NCI-H146 treated with DMSO at 0.1 percent for 48 hours (cell line): Measurements from ENCODE around the gene LAYN.

Experiments used
- DNase-seq: peaks from one replicate; lab custom pipeline; 2025; ENCODE audit not compliant: unreplicated experiment; lab: John Stamatoyannopoulos, UW

The LAYN gene

DNA sequence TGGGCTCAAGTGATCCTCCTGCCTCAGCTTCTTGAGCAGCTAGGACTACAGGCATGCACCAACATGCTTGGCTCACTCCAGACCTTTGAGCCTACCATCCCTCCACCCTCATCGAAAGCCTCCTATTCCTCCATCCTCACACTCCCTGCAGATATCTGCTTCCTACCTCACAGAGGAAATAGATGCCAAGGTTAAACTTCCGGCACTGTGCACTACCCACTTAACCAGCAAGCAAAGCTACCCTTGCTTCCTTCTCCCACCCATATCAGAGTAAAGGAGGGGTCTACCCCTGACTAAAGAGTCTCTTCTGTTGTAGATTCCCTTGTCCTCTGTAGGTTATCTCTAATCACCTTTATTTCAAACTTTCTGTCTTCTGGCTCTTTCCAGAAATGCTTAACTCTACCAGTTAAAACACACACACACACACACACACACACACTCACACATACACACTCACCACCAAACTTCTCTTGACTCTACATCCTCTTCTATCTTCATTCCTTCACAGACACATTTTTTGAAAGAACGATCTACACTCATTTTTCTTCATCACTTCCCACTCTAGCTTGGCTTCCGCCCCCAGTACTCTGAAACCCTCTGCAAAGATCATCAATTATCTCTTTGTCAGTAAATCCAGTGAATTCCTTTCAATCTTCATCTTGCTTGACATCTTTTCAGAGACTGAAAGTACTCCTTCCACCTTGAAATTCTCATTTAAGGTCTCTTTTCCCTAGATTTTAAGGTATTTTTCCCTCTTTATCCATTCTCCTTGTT is 50.9 kb downstream of the LAYN start:
- DNase-seq = no peak

DNA sequence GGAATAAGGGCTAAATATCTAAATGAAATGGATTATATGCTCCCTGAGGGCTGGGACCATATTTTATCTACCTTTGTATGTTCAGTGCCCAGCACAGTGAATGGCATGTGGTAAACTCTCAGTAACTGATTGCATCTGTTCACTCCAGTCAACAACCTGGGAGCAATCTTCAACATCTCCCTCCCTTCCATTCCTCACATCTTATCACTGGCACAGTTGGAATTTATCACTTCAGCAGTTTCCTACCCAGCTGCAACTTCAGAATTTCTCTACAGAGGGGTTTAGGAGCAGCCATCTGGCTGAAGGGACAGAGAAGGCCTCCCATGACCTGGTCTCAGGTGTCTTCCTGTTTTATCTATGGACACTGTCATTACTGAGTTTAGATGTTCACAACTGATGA is 52.0 kb downstream of the LAYN start:
- no peak for DNase-seq

DNA sequence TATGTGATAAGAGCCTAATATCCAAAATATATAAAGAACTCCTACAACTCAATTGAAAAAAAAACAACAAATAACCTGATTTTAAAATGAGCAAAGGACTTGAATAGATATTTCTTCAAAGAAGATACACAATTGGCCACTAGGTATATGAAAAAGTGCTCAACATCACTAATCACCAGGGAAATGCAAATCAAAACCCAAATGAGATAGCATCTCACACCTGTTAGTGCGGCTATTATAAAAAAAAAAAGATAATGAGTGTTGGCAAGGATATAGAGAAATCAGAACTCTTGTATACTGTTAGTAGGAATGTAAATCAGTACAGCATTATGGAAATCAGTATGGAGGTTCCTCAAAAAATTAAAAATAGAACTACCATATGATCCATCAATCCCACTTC is 55.8 kb downstream of the LAYN start:
- no peak for DNase-seq

DNA sequence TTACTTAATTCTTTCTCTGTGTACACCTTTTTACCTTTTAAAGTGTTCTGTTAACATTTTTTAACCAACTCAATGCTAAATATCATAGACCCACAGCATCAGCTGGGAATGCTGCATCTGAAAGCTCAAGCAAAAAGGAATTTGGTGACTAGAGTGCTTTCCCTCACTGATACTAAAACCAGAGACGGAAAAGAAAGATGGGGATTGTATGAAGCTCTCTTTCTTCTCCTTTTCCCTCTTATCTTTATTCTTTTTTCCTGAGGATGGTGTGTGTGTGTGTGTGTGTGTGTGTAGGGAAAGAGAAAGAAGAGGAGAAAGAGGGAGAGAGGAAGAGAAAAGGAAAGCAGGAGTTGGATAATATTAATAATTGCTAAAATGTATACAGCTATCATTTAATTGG is 57.6 kb downstream of the LAYN start:
- DNase-seq = no peak

DNA sequence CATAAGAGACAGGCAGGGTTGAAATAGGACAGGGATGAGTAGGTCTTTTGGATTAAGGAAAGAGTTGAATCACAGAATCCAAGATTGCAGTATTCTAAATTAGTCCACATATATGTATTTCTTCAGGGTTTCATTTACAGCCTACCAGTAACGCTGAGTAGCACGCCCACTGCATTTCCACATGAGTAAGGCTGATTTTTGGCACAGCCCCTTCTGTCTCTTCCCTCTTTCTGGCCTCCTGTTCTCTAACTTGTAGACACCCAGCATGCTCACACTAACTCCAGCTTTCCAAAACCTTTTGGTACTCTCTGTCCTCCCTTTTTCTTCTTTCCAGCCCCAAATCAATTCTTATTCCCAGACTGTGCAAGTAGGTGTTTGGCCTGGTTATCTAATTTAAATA is 58.0 kb downstream of the LAYN start:
- no peak for DNase-seq

DNA sequence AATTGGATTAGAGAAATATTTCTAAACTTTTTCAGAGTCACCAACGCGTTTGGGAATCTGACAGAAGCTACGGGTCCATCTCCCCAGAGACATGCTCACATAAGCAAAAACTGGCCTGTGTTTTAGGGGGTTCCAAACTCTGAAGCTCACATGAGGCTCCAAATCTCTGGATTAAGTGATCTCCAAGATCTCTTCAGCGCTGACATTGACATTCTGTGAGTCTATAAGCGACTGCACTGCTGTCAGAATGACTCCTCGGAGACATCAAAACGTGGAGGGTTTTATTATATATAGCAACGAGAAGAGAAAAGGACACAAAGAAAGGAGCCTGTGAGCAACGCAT is 61.1 kb downstream of the LAYN start:
- DNase-seq = no peak

DNA sequence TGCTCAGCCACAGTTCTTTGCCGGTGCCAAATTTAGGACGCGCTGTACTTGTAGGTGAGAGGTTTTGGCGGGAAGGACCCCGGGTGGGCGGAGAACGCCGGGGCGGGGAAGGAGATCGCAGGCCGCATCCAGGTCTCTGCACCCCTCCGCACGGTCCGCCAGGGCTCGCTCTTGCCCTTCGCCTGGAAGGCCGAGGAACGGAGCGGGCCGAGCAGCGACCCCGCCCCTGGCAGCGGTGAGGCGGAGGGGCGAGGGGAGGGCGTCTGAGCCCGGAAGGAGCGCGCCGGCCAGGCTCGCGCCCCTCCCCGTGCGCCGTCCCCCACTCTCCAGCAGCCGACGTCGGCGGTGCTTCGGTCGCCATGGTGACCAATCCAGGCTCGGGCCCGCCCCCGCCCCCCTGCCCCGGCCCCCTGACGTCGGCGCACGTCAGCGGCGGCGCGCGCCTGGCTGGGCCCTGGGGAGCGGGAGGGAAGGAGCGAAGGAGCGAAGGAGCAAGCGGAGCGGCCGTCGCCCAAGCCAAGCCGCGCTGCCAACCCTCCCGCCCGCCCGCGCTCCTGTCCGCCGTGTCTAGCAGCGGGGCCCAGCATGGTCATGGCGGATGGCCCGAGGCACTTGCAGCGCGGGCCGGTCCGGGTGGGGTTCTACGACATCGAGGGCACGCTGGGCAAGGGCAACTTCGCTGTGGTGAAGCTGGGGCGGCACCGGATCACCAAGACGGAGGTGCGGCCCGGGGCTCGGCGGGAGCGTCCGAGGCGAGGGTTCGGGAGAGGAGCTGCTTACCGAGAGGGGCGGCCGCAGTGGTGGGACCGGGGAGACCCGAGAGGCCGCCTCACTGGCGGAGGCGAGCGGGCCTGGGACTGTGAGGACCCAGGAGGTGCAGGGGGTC is 61.7 kb downstream of the LAYN start, which contains the start of gene SIK2:
Gene SIK2, plus strand, starts transcription at position 471 of the 886 bp plus-strand sequence. Its CDS starts 115 bp downstream, at position 586.
- DNase-seq = peak; percentile 87

DNA sequence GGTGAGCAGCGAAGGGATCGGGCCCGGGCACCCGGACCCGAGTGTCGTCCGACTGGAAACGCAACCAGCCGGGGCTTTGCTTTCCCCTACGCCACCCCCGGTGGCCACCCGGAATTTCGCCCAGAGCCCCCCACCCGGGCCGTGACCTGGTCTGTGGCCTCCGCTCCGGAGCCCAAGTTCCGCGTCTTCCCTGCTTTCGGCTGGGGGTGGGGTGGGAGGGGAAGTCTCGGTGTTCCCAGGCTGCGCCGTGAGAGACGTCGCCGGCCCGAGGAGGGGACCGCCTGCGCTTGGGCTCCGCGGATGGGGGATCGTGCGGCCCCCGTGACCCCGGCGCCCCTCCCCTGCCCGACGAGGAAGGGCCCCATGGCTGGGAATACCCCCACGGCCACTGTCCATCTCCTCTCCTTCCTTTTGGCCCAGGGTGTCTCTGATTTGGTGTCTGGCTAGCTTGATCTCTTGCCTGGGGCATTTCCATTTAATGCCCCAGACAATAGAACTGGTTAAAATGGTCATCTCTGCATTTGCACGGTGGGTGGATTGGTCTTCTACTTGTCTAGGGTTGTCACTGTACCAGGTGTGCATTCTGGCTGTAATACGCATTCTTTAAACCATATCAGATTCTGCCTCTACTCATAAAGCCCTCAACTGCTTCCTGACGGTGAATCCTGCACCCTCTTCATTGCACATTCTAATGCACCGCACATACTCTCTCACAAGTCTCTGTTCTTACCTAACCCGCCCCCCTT is 62.5 kb downstream of the LAYN start:
- DNase-seq = peak; percentile 57

DNA sequence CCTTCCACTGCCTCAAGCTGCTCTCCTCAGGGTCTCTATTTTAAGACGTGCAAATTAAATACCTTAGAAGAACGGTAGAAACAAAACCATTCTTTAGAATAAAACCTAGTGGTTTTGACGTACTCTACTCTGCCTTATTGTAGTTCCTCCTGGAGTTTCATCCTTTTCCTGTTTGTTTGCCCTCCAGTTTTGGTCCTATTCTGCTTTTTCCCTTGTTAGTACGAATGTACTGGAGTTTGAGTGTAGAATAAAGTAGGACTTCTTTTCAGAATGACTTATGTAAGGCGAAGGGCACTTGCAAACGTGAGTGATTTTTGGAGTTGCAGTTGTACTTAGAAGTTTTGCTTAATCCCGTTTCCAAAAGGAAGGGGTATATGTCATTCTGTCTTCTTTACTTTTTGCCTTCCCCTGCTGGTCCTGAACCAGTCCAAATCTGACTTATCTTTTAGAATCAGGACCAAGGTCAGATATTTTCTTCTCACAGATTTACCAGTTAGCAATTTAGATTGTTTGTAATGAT is 63.2 kb downstream of the LAYN start:
- DNase-seq = no peak

DNA sequence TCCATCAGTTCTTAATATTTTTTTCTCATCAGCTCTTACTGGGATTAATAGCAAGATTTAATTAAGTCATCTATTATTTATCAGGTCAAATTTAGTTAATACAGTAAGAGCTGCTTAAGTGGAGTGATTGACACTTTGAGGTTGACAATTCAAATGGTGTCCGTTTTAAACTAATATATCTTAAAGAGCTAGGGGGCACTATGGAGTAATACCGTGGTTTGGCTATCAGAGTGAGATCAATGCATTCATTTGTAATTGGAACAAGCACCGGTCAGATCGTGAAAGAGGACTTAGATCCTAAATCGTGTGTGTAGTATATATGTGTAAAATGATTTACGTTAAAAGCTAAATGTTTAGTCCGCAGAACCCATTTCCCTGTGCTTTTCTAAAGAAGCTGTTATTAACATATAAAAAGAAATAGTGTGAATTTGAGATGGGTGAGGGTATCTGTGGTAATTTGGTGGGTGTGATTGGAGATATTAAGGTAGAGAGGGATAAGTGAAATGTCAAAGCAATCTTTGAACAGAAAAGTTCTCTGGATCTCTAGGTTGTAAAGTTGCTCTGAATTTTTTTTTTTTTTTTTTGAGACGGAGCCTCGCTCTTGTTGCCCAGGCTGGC is 64.0 kb downstream of the LAYN start:
- DNase-seq = peak; percentile 60

DNA sequence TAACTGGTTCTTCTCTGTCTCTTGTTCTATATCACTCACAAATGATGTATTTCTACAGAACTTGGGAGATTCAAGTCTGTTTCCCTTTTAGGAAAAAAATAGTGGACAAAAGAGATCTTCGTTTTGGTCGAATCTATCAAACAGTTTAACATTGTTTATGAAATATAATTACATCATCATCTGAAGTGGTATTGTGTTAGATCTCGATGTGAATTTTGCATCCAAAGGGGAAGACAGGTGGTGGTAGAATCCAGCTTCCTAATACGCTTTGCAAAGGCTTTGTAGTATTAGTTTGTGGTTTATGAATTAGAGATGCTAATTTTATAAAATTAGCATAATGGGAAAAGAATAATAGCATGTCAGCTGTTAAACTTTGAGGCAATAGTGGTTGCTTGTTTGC is 65.2 kb downstream of the LAYN start:
- DNase-seq = no peak

DNA sequence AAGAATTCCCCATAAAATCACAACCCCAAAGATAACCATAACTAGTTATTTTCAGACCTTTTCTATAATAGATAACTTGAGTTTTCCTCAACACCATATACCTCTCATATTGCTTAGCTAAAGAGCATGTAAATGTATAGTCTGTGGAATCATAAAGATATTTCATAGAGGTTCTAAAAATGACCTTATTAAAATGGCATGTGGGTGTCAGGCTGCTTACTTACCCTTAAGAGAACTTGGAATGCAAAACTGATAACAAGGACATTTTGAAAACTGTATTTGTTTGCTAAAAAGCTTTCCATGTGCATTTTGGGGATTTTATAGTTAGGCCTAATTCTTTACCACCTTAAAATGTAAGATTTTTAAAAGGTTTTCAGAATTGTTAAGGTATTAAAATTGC is 66.5 kb downstream of the LAYN start:
- no peak for DNase-seq

DNA sequence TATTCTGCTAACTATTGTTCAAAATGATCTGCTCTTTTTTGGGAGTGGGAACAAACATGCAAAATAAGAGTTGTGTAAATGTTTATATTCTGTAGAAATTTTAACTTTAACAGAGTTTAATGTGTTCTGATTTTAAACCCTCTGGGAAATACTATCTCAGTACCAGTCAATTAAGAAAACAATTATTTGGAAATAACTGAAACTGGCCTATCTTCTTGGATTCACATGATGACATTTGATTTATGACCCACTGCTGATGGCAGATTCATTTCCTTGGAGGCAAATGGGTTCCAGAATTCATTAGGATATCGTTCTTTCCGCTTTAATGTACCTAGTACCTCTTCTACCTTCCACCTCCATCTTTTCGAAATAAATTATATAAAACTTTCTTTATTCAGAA is 67.2 kb downstream of the LAYN start:
- DNase-seq = no peak
